GM13976 (cell line): Measurements from ENCODE around the gene KERA.

Experiments
- DNase-seq: peaks from one replicate; pipeline ENCODE4 v3.0.0; 2012; ENCODE audit warnings: low spot score
- CTCF ChIP-seq: IDR thresholded peaks from 2 replicates; pipeline ENCODE4 v1.5.1; 2012; ENCODE audit warnings: borderline replicate concordance, mild to moderate bottlenecking; ENCODE audit not compliant: insufficient read depth; ENCODE audit errors: extremely low read depth, missing control alignments, control extremely low read depth
- in situ Hi-C: fragments of 300-500 bp; cut with MboI; formaldehyde crosslinking; loops from one replicate; pipeline ENCODE4 v1.12.0; 2022; ENCODE audit warnings: low sequenced_read_pairs, mixed read lengths, inconsistent platforms; ENCODE audit not compliant: unreplicated experiment

KERA gene

GRCh38 chr12:91100906-91101305, 43.1 kb upstream of the KERA start:
- DNase-seq: no peak
- in situ Hi-C loops: loop anchor here (10.0 kb wide), 1 partner anchor 116 kb away; no protein-coding TSS in a partner anchor
- no peak for TF ChIP-seq CTCF

GRCh38 chr12:91099836-91100235, 42.0 kb upstream of the KERA start:
- in situ Hi-C loops: loop anchor here (10.0 kb wide), 1 partner anchor 115 kb away; no protein-coding TSS in a partner anchor
- no peak for DNase-seq
- TF ChIP-seq CTCF: no peak

- no peak for DNase-seq
- in situ Hi-C loops: no loop called here
- no peak for TF ChIP-seq CTCF
These were observed 41.5 kb upstream of the KERA start for GRCh38 chr12:91099341-91099740.

GRCh38 chr12:91098941-91099340, 41.1 kb upstream of the KERA start:
- no peak for DNase-seq
- in situ Hi-C loops: no loop called here
- no peak for TF ChIP-seq CTCF

- in situ Hi-C loops: no loop called here
- no peak for DNase-seq
- no peak for TF ChIP-seq CTCF
These were observed 40.6 kb upstream of the KERA start for GRCh38 chr12:91098461-91098860.

GRCh38 chr12:91094957-91095356, 37.1 kb upstream of the KERA start:
- no peak for TF ChIP-seq CTCF
- in situ Hi-C loops: no loop called here

More at GRCh38 chr12:91094957-91095356, 37.1 kb upstream of the KERA start:
- no peak for DNase-seq
